ENCODE measurements around the gene KCNC4. TPM values are rescaled to one million over a fixed set of nuclear protein-coding genes. Genes with fewer than 3 reads are reported as not detected.
A peak's percentile ranks its signal among the peaks of the same experiment; 100 is the strongest.

KCNC4 gene
- total RNA-seq, 2 donors from 2014 or later = 4.7 to 23.9 TPM

DNA sequence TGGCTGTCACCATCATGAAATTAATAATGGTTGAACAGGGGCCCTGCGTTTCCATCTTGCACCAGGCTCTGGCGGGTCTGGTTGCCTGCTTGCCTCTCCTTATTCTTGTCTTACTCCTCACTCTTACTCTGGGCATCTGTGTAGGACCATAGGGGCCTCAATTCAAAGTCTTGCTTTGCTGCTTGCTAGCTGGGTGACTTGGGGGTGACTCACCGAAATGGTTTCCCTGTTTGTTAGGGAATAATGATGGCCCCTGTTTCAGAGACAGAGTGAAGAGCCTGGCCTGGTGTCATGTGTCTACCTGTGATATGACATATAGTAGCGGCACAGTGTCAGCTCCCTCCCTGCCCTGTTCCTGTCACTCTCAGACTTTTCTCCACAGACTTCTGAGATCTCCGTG is 24.6 kb downstream of the KCNC4 start:
- Histone ChIP-seq H3K4me3 (no peak overlapping the region), H3K9me3 (no peaks in the 10 kb centered on the region), H3K4me1 (replicated peaks) (peaks cover 17% of the 10 kb centered on the region), H3K36me3 (no peaks in the 10 kb centered on the region), H3K27me3 (replicated peaks; ENCODE audit: insufficient read depth) (no peaks in the 10 kb centered on the region), H3K27ac (peak overlapping the region; percentile 65 to 71)
- intact Hi-C loops (cut with DNase I) = no loop called here
- no peak for DNase-seq (ENCODE audit: low spot score)
- WGBS = 61% methylated on average over 5 of the region's 5 CpGs
- TF ChIP-seq POLR2A (IDR thresholded peaks at IDR 0.05) (no peak), POLR2AphosphoS5 (IDR thresholded peaks at IDR 0.05) (no peak)
- TF ChIP-seq, protein P1, sequence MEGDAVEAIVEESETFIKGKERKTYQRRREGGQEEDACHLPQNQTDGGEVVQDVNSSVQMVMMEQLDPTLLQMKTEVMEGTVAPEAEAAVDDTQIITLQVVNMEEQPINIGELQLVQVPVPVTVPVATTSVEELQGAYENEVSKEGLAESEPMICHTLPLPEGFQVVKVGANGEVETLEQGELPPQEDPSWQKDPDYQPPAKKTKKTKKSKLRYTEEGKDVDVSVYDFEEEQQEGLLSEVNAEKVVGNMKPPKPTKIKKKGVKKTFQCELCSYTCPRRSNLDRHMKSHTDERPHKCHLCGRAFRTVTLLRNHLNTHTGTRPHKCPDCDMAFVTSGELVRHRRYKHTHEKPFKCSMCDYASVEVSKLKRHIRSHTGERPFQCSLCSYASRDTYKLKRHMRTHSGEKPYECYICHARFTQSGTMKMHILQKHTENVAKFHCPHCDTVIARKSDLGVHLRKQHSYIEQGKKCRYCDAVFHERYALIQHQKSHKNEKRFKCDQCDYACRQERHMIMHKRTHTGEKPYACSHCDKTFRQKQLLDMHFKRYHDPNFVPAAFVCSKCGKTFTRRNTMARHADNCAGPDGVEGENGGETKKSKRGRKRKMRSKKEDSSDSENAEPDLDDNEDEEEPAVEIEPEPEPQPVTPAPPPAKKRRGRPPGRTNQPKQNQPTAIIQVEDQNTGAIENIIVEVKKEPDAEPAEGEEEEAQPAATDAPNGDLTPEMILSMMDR (IDR thresholded peaks at IDR 0.05) = no peak

DNA sequence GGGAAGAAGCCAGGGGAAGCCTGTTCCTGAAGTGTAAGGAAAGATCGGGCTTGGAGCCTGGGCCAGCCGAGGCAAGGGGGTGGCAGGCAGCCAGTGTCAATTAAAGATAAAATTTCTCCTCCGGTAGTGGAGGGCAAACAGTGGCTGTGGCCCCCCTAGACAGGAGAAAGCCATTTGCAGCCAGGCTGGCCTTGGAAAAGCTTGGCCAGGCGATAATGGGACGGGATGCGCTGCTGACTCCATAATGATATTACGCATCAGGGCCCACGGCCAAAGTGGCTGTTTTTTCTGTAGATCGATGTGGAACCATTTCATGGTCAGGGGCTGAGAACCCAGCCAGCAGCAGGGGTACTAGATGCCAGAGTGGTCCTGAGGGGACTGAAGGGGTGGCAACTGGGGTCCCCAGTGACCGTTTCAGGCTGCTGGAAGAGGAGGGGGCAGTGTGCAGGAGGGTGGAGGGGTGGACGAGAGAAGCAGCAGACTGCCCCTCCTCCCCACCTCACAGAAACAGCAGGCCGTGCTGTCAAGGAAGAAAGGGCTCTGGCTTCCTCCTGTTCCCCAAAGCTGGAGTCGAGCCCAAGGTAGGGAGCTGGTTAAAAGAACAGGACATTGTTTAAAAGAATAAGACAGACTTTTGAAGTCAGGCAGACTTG is 25.2 kb downstream of the KCNC4 start:
- intact Hi-C loops (cut with DNase I) = no loop called here

DNA sequence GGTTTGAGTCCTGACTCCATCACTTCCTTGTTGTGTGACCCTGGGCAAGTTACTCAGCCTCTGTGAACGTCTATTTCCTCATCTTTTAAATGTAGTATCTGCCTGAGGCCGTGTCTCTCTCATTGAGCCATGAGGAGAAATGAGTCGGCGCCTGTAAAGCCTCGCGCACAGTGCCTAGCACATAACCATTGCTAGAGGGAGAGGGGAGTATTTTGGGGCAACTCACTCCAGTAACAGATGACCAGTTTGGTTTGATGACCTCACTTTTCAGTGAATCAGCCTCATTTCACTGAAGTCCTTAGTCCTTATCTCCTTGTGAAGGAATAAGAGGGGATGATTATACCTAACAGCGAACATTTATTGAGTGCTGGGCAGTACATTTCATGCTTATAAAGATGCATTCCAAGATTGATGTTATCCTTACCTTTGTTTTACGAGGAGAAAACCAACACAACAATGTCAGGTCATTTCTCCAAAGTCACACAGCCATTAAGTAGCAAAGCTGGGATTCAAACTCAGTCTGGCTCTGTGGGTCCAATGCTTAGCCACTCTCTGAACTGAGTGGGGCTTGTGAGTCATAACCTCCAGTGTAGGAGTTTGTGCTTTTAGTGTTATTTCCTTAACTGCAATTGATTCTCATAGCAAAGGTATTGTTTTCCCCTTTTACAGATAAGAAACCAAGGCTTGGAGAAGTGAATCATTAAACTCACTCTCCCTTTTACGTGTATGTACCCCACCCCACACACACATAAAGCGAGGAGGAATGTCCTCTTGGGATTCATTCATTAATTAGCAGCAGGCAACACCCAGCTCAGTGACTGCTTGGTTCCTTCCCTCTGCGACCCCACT is 25.9 kb downstream of the KCNC4 start:
- intact Hi-C loops (cut with DNase I) = no loop called here
- no peaks in the 10 kb centered on the region for H3K27me3 ChIP-seq (replicated peaks; ENCODE audit: insufficient read depth)
- WGBS = 34% methylated on average over 11 of the region's 11 CpGs
- peak overlapping the region; percentile 65 to 71 for H3K27ac ChIP-seq
- peak; percentile 54 for DNase-seq (ENCODE audit: low spot score)
- H3K36me3 ChIP-seq = no peaks in the 10 kb centered on the region
- peaks cover 27% of the 10 kb centered on the region for H3K4me1 ChIP-seq (replicated peaks)
- H3K9me3 ChIP-seq = no peaks in the 10 kb centered on the region
- TF ChIP-seq POLR2A (IDR thresholded peaks at IDR 0.05) (no peak), POLR2AphosphoS5 (IDR thresholded peaks at IDR 0.05) (peak; percentile 50)
- H3K4me3 ChIP-seq = no peak overlapping the region

More for the DNA sequence above, 25.2 kb downstream of the KCNC4 start:
- Histone ChIP-seq H3K4me3 (no peak overlapping the region), H3K9me3 (no peaks in the 10 kb centered on the region), H3K27me3 (replicated peaks; ENCODE audit: insufficient read depth) (no peaks in the 10 kb centered on the region), H3K4me1 (replicated peaks) (peaks cover 22% of the 10 kb centered on the region), H3K27ac (peak overlapping the region; percentile 65 to 71), H3K36me3 (no peaks in the 10 kb centered on the region)
- TF ChIP-seq, protein P1 (IDR thresholded peaks at IDR 0.05) = no peak
- TF ChIP-seq POLR2A (IDR thresholded peaks at IDR 0.05) (no peak), POLR2AphosphoS5 (IDR thresholded peaks at IDR 0.05) (no peak)
- DNase-seq (ENCODE audit: low spot score) = peak; percentile 53
- 17% methylated on average over 13 of the region's 13 CpGs for WGBS

DNA sequence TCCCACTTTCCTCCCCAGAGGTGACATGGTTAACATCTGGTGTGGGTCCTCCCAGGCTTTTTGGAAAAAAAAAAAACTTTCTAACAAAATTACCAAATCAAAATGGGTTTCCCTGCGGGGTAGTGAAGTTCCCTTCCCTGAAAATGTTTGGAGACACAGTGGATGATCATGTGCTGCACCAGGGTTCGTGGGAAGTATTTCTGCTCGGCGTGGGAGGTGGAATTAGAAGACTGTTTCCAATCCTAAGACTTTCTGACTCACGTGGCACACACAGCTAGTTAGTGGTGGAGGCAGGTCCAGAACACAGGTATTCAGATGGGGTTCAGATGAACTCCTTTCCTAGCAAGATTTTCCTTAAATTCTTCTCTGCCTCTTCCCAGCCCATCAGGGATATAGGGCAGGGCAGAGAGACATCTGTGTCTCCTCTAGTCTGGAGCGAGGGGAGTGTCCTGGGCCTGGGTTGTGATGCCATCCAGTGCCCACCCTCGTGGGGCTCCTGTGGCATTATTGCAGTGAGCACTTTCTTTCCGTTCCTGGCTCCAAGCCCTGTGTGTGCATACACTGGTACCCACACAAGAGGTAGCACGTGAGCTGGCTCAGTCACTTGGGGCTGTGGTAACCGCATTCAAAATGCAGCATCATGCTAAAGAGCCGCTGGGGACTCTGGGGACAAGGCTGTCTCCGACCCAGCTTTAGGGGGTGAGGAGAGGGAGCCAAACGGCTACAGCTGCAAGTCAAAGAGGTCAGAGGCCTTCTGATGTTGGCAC is 27.5 kb downstream of the KCNC4 start:
- Histone ChIP-seq H3K4me1 (replicated peaks) (peaks cover 27% of the 10 kb centered on the region), H3K4me3 (no peak overlapping the region), H3K27me3 (replicated peaks; ENCODE audit: insufficient read depth) (no peaks in the 10 kb centered on the region), H3K27ac (no peak overlapping the region), H3K36me3 (no peaks in the 10 kb centered on the region), H3K9me3 (no peaks in the 10 kb centered on the region)
- intact Hi-C loops (cut with DNase I) = no loop called here
- DNase-seq (ENCODE audit: low spot score) = no peak
- 84% methylated on average over 13 of the region's 13 CpGs for WGBS
- TF ChIP-seq, protein P1 (IDR thresholded peaks at IDR 0.05) = no peak
- no peak for TF ChIP-seq POLR2A (IDR thresholded peaks at IDR 0.05)
- TF ChIP-seq POLR2AphosphoS5 (IDR thresholded peaks at IDR 0.05) = no peak
